Muscle of arm (tissue), 12 donors: ENCODE data around the gene YRDC. TPM values are rescaled to one million over a fixed set of nuclear protein-coding genes. Genes with fewer than 3 reads are reported as not detected.

ENCODE experiments used
- DNase-seq: peaks from one replicate; pipeline ENCODE4 v3.0.0-alpha.2; 2013
- polyA plus RNA-seq, 12 donors: library from polyadenylated mRNA; unstranded; fragments of 120-200 nt; gene quantifications; one replicate each; pipeline ENCODE4 v1.2.1, GENCODE V29; 2013; ENCODE audit not compliant: insufficient read length in 12 of 12

YRDC gene
- polyA plus RNA-seq, 12 donors: 5.3 to 11.9 (median 7.3) TPM; not detected in 1

DNA sequence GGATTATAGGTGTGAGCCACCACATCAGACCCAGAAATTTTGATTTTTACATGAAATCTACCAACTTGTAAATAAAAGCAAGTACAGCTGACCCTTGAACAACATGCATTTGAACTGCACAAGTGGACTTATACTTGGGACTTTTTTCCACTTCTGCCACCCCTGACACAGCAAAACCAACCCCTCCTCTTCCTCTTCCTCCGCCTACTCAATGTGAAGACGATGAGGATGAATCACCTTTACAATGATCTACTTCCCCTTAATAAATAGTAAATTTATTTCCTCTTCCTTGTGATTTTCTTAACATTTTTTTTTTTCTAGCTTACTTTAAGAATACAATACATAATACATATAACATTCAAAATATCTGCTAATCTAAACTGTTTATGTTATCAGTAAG lies 17.5 kb upstream of the YRDC start:
- no peak for DNase-seq

DNA sequence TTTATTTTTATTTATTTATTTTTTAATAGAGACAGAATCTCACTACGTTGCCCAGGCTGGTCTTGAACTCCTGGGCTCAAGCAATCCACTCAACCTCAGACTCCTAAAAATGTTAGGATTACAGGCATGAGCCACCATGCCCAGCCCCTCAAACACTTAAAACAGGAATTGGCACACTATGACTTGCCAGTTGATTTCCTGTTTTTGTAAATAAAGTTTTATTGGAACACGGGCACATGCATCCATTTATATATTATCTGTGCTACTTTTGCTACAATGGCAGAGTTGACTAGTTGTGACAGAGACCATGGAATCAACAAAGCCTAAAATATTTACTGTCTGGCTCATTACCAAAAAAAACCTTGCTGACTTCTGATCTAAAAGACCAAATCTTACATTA lies 16.0 kb upstream of the YRDC start:
- DNase-seq: no peak

DNA sequence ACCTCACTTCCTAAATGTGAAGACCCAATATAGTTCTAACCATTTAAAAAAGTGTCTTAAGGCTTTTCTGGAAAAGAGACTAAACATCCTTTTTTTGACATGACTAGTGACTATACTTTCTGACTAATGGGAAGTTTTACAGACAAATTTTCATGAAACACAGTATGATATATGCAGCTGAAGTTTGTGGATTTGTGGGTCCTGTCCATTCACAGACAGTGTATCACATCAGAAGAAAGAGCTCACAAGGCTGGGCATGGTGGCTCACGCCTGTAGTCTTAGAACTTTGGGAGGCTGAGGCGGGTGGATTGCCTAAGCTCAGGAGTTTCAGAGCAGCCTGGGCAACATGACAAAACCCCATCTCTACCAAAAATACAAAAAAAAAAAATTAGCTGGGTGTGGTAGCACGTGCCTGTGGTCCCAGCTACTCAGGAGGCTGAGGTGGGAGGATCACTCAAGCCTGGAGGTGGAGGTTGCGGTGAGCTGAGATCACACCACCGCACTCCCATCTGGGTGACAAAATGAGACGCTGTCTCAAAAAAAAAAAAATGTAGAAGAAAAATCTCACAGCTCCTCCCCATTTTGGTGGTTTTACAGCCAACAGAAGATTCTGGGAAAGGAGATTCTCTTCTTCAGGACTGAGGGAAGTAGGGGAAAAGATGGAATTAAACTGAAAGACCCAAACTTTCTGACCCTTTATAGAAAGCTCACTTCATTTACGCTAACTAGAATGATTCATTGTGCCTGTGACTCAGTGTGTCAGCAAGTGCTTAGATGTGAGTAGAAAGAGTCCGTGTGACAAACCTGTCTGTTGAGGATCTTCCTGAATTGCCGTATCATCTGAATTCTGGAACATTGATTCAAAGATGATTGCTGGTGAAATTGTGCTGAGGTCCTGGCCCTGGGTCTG lies 15.2 kb upstream of the YRDC start:
- DNase-seq: no peak

DNA sequence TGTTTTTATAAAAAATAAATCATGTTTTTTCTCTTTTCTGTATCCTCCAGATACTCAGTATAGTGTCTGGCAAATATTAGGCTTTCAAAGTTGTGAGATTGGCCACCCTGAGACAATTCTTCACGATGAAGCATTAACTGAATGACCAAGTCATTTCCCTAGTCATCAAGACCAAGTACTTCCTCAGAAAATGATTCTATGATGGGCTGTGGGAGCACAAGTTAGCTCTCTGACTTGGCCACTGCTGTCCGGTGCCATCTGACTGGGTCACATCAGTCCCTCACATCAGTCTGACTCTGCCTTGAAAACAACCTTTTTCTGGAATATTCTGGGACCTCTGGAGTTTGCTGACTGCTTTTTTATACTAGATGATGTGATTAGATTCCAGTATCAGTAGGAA lies 13.5 kb upstream of the YRDC start:
- no peak for DNase-seq

DNA sequence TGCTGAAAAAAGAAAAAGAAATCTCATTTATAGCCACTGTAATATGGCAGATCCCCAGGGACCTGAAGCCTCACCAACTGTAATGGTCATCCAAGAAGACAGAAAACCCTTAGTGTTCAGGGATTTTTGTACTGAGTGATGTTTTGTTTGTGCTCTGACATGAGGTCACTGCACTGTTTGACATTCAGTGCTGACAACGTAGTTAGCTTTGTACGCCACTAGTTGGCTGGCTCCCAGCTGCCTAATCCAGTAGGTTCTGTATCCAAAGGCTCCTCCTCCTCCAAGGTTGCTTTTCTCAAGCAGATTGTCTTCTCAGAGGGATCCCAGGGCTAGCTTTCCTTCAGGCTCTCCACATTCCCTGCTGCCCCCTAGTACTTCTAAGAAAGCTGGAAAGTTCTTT lies 9.5 kb upstream of the YRDC start:
- DNase-seq: no peak

DNA sequence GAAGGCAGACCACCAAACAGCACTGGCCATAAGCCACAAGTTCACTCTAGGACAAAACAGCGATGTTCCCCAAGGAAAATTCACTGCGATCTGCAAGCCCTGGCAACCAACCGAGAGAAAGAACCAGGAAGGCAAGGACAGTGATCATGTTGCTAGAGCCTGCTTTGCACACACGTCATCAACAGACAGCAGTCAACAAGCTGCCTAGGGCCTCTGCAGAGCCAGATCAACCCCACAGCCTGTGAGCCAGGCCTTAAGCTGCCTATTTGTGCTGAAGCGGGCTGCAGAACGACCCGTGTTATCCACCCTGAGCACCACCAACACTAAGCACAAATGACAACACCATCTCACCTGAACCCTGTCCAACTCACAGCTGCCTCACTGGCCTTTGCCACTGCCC lies 6.2 kb upstream of the YRDC start:
- peak; percentile 21 for DNase-seq

DNA sequence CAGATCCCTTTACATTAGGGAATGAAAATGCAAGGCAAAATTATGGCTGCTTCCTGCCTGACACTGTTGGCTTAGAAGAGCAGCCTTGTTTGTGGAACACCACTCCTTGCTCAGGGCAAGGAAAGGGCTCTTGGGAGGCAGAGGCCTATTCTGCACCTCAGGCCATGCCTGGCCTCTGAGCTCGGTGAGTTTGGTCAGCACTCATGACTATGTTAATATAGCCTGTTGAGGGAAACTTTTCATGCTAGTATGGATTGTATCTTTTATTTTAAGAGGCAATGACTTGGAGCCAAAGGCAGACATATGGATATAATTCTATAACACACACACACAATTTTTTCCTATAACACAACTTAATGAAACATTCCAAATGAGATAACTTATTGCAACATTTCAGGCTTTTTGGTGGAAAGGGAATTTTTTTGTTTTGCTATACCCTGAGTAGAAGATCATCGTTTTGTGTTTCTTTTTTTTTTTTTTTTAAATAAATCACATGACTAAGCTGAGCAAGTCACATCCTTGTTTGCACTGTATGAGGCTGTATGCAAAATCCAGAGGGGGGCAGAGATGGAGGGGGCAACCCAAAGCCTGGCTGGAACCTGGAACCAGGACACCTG lies 5.6 kb upstream of the YRDC start:
- peak; percentile 34 for DNase-seq

DNA sequence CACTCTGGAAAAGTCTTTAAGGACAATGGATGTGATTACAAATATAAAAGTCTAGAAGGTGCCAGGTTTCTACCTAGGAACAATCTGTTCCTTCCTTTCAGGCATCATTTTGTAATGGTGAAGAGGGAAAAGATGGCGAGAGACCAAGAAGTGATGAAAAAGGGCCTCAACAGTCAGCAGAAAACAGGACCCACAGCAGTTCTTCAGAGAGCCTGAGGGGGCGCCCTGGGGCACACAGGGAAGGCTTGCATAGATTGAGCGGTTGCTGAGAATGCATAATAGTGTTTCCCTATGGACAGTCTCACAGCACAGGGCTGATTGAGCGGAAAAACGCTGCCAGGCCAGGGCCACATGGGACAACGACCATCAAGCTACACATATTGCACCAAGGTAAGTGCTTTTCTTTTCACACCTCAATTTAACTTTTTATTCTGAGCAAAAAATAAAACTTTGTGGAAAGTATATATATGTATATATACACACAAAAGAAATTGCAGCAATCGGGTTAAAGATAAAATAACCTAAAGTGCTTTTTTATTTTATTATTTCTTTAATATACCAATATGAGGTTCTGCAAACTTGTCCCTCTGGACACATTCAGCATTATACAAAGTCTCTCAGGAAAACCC lies 3.1 kb upstream of the YRDC start:
- peak; percentile 62 for DNase-seq

DNA sequence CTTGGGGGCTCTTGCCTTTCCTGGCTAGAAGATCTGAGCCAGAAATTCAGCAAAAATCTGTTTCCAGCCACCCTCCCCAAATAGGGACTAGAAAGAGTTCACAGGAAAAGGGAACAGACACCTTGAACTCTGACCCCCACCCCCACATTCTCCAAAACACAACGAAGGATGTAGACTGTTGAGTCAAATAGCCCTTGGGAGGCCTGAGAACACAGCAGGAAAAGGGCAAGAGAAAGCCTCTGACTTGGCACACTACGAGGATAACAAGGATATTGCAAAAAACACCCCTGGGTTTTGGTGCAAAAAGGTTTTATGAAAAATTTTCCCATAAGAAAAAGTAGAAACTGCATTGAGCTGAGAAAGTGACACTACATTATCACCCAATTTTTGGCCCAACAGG lies 1.9 kb upstream of the YRDC start:
- DNase-seq: no peak

DNA sequence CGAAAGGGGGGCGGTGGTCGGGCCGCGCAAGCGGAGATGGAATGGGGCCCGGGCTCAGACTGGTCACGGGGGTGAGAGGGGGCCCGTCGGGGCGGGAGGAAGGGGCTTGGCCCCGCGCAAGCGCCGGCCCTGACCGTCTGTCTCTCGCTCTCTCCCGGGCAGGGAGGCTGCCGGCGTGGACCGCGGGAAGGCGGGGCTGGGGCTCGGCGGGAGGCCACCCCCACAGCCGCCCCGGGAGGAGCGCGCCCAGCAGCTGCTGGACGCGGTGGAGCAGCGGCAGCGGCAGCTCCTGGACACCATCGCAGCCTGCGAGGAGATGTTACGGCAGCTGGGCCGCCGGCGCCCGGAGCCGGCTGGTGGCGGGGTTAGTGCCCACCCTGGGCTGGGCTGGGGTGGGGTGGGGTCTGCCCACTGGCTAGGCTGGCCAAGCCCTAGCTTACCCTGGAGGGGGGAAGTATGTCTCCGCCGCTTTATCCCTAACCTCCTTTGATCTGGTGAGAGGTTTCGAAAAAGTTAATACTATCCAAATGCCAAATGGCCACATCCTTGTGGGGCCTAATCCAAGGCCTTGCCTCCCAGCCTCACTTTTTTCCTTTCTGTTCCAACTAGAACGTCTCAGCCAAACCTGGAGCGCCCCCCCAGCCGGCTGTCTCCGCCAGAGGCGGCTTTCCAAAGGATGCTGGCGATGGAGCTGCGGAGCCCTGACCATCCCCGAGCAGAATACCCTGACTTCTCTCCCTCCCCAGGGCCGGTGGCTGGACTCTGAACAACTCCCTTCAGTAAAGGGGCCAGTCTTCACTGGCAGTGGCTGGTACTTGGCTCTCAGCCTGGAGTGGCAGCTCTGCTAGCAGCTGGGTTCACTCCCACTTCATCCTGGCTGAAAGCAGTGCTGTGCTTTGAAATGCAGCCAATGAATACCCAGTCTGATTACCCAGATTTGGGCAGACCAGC lies 636 bp upstream of the YRDC start:
- peak; percentile 52 for DNase-seq

DNA sequence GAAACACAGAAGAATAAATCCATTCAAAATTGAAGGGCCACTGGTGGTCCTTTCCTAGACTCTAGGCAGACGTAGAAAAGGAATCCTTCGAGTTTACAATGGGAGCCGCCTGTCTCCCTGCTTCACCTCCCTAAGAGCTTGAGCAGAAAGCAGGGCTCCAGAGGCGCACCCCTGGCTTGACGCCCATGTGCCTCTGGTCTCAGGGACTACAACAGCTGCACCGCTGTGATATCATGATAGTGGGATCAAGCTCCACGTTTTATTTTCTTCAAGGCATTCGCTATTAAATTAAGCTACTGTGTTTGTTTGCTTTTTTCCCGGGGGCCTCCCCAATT lies 821 bp downstream of the YRDC start:
- DNase-seq: no peak

DNA sequence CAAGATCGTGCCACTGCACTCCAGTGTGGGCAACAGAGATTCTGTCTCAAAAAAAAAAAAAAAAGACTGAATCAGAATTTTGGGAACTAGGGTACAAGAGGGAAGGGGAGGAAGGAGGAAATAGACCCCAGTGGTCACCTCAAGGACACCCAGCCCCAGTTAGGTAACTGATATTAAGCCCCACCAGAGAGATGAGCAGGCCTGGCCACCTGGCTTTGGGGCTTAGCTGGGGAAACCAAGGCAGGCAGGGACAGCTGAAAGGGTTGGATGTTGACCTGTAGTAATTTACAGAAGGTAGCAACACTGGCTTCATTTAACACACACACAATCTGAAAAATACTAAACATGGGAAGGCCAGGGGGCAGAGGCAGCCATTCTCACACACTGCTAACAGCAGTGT lies 5.6 kb downstream of the YRDC start:
- DNase-seq: no peak

DNA sequence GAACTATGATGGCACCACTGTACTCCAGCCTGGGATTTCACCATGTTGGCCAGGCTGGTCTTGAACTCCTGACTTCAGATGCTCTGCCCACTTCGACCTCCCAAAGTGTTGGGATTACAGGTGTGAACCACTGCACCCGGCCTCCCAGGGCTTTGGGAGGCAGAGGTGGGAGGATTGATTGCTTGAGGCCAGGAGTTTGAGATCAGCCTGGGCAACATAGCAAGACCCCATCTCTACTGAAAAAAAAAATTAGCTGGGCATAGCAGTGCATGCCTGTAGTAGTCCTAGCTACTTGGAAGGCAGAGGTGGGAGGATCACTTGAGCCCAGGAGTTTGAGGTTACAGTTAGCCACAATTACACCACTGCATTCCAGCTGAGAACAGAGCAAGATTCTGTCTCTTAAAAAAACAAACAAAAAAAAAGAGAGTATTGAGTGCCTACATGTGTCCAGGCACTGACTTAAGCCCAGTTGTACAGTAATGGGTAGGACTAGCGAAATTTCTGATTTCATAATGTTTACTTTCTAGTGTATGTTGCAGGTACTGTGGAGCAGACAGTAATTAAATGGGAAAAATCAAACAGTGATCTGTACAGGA lies 10.2 kb downstream of the YRDC start:
- no peak for DNase-seq

DNA sequence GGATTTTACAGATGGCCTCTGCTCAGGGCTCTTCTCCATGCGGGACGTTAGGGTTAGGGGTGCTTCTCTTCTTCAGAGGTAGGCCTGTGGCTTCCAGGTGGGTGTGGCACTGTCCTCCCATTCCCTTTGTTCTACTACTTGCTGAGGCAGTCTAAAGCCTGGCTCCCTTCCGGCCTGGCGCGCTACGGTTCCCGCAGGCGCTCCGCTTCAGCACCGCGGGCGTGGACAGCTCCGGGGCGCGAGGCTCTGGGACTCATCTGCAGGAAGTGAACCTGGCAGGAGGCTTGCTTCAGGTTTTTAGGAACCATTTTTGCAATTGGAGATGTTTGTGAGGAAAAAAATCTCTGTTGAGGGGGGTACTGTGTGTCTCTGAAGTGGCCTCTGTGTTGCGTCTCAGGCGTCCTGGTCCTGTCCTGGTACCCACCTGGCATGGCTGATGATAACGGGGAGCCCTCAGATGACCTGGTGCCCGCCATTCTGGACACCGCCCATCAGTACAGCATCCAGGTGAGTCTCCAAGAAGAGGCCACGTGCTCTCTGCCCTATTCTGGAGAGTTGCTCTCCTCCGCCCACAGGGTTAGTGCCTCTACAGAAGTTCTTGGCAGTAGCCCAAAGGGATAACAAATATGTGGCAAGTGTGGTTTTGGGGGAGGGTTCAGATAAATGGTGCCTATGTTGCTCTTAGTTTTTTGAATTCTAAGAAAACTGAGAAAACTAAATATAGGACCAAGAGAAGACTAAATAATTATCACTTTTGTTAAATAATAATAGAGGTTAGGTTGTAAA lies 12.5 kb downstream of the YRDC start:
- DNase-seq: peak; percentile 65

DNA sequence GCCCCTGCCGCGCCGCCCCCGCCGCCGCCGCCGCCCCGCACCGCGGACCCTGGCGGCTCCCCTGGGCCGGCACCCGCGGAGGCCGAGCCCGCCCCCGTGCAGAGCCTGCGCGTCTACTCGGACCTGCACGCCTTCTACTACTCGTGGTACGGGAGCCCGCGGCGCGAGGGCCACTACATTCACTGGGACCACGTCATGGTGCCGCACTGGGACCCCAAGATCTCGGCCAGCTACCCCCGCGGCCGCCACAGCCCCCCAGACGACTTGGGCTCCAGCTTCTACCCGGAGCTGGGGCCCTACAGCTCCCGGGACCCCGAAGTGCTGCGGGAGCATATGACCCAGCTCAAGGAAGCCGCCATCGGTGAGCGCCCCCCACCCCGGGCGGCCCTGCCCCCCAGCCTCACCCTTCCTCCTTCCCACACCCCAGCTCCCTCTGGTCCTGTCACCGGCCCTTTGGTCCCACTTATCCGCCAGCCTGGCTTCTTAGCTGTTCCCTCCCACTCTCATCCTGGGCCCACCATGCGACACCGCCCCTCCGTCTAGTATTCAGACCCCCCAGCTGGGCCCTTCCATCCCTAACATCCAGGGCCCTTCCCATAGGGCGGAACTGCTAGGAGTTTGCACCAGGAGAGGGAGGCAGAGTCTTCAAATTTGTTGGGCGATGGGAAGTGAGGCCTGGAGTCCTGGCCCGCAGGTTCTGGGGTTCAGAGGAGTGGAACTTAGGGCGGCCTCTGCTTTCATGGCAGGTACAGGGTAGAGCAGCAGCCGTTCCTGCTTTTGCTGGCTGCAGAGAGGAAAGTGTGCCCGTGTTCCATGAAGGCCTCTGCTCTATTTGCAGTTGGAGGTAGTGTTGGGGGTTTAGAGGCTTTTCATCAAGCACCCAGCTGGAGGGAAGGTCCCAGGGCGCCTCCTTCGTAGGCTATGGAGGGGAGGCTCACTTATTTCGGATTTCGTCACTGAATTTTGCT lies 13.4 kb downstream of the YRDC start:
- no peak for DNase-seq

DNA sequence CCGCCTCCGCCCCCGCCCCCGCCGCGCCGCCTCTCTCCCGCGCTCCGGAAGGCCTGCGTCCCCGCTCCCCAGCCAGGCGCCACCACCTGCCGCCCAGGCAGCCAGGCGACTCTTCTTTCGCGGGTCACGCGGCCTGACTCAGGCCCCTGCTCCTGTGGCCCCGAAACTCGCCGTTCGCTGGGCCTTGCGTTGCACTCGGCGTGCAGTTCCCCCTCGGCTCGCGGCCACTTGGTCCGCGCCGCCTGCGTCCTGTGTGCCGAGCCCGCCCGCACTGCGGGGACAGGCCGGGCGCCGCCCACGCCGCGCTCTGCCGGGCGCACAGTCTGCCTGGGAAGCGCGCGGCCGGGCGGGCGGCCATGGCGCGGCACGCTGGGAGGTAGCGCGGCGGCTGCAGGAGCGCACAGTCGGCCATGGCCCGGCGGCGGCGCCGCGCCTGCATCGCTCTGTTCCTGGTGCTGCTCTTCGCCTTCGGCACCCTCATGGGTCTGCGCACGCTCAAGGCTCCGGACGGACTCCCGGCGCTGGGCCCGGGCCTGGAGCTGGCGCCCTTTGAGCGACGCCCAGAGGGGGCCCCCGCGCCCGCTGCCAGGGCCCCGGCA lies 14.1 kb downstream of the YRDC start, which contains the start of gene MANEAL:
MANEAL (plus strand) TSS at position 75 of the 599 bp plus-strand sequence; CDS start at position 411, 336 bp downstream.
- DNase-seq: peak; percentile 29

DNA sequence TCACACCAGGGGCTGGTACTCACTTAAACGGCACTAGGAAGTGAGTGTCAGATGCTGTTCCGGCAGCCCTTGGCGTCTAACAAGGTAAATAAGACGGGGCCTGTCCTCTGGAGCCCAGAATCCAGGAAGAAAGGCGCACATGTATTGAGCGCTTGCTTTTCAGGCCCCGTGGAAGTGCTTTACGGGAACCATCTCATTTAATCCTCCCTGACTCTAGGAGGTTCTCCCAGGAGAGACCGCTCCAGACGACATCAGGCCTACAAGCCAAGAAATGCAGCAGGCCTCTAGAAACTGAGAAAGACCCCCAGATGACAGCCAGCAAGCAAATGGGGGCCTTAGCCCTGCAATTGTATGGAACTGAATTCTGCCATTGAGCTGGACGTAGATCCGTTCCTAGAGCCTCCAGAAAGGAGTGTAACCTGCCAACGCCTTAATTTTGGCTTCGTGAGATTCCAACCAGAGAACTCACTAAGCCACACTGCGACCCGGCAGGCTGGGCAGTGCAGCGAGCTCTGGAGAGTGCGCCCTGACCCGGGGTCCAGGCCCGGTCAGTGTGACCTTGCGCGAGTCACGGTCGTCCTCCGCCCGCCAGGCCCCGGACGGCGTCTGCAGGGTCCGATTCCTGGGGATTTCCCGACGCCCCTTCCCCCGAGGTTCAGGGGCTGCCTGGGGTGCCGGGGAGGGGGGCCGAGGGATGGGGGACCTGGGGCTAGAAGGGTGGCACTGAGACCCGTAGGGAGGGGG lies 14.9 kb downstream of the YRDC start:
- DNase-seq: no peak

DNA sequence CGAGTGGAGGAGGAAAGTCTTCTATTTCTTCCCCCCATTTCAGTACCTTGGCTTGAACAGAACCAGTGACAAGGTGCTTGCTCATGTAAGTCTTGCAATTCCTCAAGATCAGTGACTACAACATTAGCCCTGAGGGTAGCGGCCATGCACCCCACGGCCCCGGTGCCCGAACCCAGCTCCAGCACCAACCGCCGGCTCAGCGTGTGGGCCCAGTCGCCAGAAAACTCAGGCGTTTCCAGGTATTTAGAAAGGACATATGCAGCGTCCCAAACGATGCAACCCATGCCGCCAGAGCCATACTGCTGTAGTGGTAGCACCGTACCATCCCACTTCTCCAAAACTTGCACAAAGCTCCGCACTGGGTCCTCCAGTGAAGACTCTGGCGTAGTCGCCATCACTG lies 25.5 kb downstream of the YRDC start:
- no peak for DNase-seq
